HG03520 (cell line): Measurements from ENCODE around the gene METTL25.

Source experiments
- ATAC-seq: cut with Tn5 transposase; IDR thresholded peaks from one replicate; pipeline ENCODE4 v1.9.1; 2021; ENCODE audit warnings: mild to moderate bottlenecking, moderate library complexity; ENCODE audit not compliant: unreplicated experiment

The METTL25 gene

DNA sequence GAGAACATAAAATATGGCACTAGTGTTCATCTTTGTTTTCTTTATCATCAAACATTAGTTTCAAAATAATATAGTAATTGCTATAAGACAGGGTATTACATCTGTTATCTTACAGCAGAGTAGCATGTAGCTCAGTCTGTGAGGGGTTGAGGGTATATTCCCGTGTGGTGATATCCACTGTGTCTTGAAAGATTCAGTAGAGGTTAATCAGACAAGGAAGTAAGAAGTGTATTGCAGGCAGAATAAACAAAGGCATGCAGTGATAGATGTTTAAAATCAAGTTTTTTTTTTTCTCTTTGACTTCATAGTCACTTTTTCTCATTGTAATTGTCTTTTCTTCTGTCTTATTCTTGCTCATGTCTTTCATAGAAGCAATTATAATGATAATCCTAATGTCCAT, 48.3 kb downstream of the METTL25 start:
- no peak for ATAC-seq

GRCh38 chr12:82407481-82407880, 49.2 kb downstream of the METTL25 start:
- no peak for ATAC-seq

GRCh38 chr12:82408844-82409243, 50.5 kb downstream of the METTL25 start:
- no peak for ATAC-seq

DNA sequence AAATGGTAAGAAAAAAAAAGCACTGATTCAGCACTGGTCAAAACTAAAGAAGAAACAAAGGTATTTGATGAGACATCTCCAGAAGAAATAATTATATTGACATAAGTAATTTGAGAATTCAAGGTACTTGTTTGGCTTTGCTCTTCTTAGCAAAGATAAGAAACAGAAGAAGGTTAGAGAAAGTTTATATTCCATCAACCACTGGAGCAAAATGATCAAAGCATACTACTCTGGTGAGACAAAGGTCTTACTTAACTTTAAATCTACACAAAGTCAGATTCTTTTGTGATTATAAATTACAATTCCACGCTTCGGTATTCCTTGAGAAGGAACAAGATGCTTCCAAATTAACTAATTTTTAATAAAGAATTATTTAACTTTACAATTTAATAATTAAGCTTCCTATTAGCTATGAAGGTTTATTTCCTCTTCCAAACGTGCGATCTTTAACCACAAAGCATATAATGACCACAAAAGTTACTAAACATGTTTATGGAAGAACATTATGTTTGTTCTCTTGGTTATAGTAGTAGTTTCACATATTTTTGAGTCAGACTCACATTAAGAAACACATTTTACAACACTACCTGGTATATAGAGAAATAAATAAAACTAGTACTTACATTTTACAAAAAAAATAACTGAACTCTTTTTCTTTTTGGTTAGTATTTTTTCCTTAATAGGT, 53.4 kb downstream of the METTL25 start:
- ATAC-seq: no peak

- ATAC-seq: no peak
These were observed 53.9 kb downstream of the METTL25 start for GRCh38 chr12:82412246-82412645.

- no peak for ATAC-seq
These were observed 55.7 kb downstream of the METTL25 start for GRCh38 chr12:82414044-82414443.

GRCh38 chr12:82414926-82415325, 56.6 kb downstream of the METTL25 start:
- no peak for ATAC-seq

DNA sequence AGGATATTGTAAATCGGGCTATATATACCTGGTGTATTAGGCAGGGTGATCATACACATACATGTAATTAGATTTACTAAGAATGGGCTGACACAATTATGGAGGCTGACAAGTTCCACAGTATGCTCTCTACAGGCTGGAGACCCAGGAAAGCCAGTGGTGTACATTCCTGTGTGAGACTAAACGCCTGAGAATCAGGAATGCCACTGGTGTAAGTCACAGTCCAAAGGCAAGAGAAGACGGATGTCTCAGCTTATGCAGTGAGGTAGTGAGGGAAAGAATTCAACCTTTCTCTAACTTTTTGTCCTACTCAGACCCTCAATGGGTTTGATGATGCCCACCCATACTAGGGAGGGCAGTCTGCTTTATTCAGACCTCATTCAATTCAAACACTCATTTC, 57.1 kb downstream of the METTL25 start:
- no peak for ATAC-seq

- ATAC-seq: no peak
These were observed 66.9 kb downstream of the METTL25 start for GRCh38 chr12:82425241-82425640.

GRCh38 chr12:82426081-82426480, 67.8 kb downstream of the METTL25 start:
- ATAC-seq: no peak

GRCh38 chr12:82426586-82426985, 68.3 kb downstream of the METTL25 start:
- ATAC-seq: no peak

- ATAC-seq: no peak
These were observed 72.3 kb downstream of the METTL25 start for GRCh38 chr12:82430541-82431145.

DNA sequence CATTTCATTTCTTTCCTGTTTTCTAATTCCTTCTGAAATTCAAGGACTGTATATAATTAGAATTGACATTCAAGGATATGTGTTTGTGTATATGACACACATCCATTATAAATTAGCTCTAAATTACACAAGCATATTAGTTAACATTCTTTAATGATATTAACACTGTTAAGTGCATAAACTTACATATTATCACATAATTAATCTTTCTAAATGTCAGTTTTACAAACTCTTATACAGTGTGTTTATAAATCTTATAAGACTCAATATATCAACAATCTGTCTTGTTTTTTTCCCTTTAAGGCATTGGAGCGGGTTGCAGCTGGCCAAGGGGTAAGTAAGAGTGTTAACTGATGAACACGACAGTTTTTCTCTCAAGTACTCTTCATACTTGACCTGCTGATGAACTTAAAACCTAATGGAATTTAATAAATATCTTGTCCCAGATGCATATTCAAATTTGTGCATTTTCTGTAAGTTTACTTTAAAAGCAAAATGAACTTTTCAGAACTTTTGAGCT, 76.1 kb downstream of the METTL25 start:
- ATAC-seq: no peak

- no peak for ATAC-seq
These were observed 78.0 kb downstream of the METTL25 start for GRCh38 chr12:82436354-82436753.

DNA sequence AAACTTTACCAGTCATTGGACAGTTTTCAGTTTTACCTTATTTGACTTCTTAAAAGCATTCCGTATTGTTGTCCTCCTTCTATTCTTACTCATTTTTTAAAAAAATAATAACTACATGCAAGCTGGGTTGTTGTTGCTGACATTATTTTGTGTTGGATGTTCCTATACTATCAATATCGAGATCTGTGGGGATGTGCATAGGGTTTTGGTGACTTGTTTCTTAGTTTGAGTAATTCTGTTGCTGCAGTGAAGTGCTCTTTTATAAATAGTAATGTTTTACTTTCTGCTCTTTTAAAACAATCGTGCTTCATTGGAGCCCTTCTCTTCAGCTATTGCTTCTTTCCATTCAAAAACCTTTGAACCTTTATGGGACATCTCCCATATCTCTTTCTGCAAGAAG, 79.4 kb downstream of the METTL25 start:
- ATAC-seq: peak; percentile 40

DNA sequence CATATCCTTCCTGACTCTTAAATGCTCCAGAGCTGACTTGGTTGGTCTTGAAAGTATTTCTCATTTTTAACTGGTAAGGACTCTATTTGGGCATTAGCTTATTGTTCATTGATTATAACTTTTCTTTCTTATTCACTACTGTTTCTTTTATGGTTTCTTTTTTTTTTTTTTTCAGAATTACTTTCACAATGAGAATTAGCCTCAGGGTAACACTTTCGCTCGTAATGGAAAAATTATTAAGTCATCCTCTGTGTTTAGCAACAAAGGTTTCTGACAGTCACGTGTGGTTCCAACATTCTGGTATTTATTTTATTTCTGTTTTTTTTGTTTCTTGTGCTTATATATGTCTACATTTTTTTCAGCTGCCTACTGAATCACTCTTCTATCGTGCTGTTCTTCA, 80.0 kb downstream of the METTL25 start:
- peak; percentile 50 for ATAC-seq

DNA sequence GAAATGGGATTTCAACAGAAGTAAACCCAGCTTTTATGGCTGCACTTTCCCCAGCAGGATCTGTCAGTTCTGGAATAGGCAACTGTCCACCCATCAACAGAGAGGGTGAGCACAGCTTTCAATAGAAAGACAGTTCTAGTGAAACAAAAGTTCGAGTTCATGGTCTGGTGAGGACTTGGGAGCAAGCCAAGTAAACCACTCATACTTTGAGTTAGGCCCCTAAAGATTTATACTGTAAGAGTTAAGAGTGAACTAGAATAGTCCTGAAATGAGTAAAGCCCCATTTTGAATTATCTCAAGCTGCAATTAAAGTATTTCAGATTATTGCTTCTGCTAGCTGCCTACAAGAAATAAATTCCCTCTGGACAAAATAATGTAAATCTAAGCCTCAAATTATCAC, 82.6 kb downstream of the METTL25 start:
- no peak for ATAC-seq

- no peak for ATAC-seq
These were observed 90.7 kb downstream of the METTL25 start for GRCh38 chr12:82448911-82449578.

DNA sequence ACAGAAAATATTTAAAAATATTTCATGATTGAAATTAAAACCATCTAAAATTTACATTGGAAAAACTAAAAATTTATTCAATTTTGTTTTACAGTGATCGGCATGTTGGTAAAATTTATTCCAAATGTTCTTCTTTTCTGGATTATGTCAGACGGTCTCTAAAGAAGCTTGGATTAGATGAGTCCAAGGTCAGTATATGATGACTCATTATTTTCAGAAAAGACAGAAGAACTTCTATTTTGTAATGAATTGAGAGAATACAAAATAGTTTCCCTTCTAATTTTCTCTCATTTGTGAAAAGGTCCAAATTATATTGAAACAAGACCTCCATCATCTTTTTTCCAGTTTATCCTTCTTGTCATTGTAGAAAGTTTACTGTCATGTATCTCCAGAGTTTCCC, 98.3 kb downstream of the METTL25 start:
- no peak for ATAC-seq

- no peak for ATAC-seq
These were observed 99.8 kb downstream of the METTL25 start for GRCh38 chr12:82458101-82458500.

- ATAC-seq: no peak
These were observed 103.1 kb downstream of the METTL25 start for GRCh38 chr12:82461393-82461792.

GRCh38 chr12:82461836-82462235, 103.5 kb downstream of the METTL25 start:
- ATAC-seq: no peak
